Measurements from ENCODE around the gene TBC1D13.
"Not testable (repeated sequence)": the region's sequence is repeated elsewhere in the genome, so short reads cannot be mapped to it uniquely, and the experiment has no call there.

- peak; percentile 65 for TF ChIP-seq CTCF (IDR thresholded peaks at IDR 0.05; ENCODE audit: poor library complexity, severe bottlenecking)
- not testable (repeated sequence) for TF ChIP-seq REST (IDR thresholded peaks at IDR 0.05; ENCODE audit: borderline replicate concordance); EP300 (conservative IDR thresholded peaks at IDR 0.05; ENCODE audit: poor library complexity, severe bottlenecking); POLR2AphosphoS5 (IDR thresholded peaks at IDR 0.05); EZH2 (IDR thresholded peaks at IDR 0.05; ENCODE audit: borderline replicate concordance, insufficient read depth, low read length, poor library complexity, severe bottlenecking)
- TF ChIP-seq SMC3 (conservative IDR thresholded peaks at IDR 0.05; ENCODE audit: poor library complexity), result peak; percentile 43
- TF ChIP-seq RAD21 (conservative IDR thresholded peaks at IDR 0.05), result peak; percentile 64
Measured at GRCh38 chr9:128851779-128852600, 64.9 kb downstream of the TBC1D13 start.

Data from neural cell (in vitro differentiated cells).